GM12891 (cell line): ENCODE data around the gene CEP72.
"Not testable (repeated sequence)": the region's sequence is repeated elsewhere in the genome, so short reads cannot be mapped to it uniquely, and the experiment has no call there.

Experiments used
- DNase-seq: peaks from one replicate; pipeline ENCODE4 v3.0.0; 2011; ENCODE audit warnings: low spot score; ENCODE audit not compliant: insufficient read length
- FAIRE-seq: peaks from 2 replicates; lab custom pipeline; 2011; peaks lifted over from hg19 to GRCh38; lab: Jason Lieb, UNC

The CEP72 gene

GRCh38 chr5:696191-696590, 84.1 kb downstream of the CEP72 start:
- not testable (repeated sequence) for FAIRE-seq, DNase-seq

GRCh38 chr5:696753-697702, 84.9 kb downstream of the CEP72 start:
- FAIRE-seq, DNase-seq: not testable (repeated sequence)
